ENCODE data around the gene SLC2A11. TPM values are rescaled to one million over a fixed set of nuclear protein-coding genes. Genes with fewer than 3 reads are reported as not detected.
A peak's percentile ranks its signal among the peaks of the same experiment; 100 is the strongest.

Gene SLC2A11
- total RNA-seq, 1 donor from 2014 or later, result 19.6 TPM

DNA sequence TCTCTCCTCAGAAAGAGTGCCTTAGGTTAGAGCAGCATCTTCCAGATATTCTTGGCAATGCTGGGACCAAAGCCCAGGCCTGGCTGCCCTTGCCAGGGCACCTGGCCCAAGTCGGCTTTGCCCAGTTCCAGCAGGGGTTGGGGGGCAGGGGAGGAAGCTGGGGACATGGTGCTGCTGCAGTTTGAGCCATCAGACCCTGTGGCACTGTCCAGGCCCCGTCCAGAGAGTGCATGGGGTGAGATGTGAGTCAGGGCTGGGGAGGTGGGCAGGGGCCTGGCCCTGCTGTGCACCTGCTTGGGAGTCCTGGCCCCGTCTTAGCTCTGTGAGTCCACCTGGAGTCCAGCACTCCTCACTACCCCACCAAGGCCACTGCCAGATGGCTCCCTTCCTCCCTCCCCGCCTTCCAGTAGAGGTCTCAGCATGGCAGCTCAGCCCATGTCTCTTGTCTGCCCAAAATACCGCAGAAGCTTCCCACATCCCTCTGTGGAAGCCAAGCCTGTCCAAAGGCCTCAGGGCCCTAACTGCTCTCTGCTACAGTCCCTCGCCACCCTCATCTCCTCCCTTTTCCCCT is 35.5 kb upstream of the SLC2A11 start:
- Histone ChIP-seq H3K36me3 (ENCODE audit: insufficient read depth, low read length) (peaks cover 29% of the 10 kb centered on the region), H3K9me3 (ENCODE audit: insufficient read depth, low read depth, low read length) (no peaks in the 10 kb centered on the region)

DNA sequence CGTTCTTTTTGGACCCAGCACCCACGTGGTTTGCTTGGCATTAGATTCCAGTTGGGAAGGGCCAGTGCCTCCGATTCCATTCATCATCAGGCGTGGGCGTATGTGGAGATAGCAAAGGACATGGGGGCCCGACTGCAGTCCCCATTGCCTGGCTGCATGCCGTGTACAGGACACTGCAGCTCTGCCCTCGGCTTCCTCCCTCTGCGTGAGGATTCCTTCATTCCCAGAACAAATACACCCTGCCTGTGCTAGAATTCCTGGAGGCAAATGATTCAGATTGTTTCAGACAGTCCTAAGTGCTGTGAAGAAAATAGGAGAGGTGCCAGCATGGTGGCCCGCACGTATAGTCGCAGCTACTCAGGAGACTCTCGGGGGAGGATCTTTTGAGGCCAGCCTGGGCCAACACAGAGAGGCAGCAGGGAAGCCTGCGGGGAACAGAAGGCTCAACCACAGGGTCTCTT is 34.3 kb upstream of the SLC2A11 start:
- Histone ChIP-seq H3K27me3 (ENCODE audit: insufficient read depth, low read length) (no peaks in the 10 kb centered on the region), H4K20me1 (ENCODE audit: insufficient read depth, low read length) (peaks cover 19% of the 10 kb centered on the region), H3K9ac (ENCODE audit: low read length) (peak overlapping the region; percentile 6), H3K4me1 (ENCODE audit: insufficient read depth, low read length) (peaks cover 4% of the 10 kb centered on the region), H3K36me3 (ENCODE audit: insufficient read depth, low read length) (peaks cover 25% of the 10 kb centered on the region), H3K4me3 (ENCODE audit: insufficient read depth, low read depth, low read length) (no peak overlapping the region), H3K27ac (ENCODE audit: low read depth, low read length) (peak overlapping the region; percentile 19), H3K9me3 (ENCODE audit: insufficient read depth, low read depth, low read length) (no peaks in the 10 kb centered on the region), H3K4me2 (ENCODE audit: low read length) (peak overlapping the region; percentile 9), H3K79me2 (ENCODE audit: insufficient read depth, low read length) (peaks cover 3% of the 10 kb centered on the region), H2AFZ (ENCODE audit: low read depth, low read length) (no peak overlapping the region)
- H3K36me3 Mint-ChIP-seq (ENCODE audit: low read depth, unreplicated experiment), result peaks cover 30% of the 10 kb centered on the region
- FAIRE-seq (no peak), DNase-seq (ENCODE audit: low read depth) (peak; percentile 6)
- H3K4me1 Mint-ChIP-seq (ENCODE audit: low read depth, unreplicated experiment), result peaks cover 25% of the 10 kb centered on the region
- no peaks in the 10 kb centered on the region for H3K27me3 Mint-ChIP-seq (ENCODE audit: low read depth, unreplicated experiment)
- H3K9me3 Mint-ChIP-seq (ENCODE audit: unreplicated experiment), result no peaks in the 10 kb centered on the region
- TF ChIP-seq, protein P1, sequence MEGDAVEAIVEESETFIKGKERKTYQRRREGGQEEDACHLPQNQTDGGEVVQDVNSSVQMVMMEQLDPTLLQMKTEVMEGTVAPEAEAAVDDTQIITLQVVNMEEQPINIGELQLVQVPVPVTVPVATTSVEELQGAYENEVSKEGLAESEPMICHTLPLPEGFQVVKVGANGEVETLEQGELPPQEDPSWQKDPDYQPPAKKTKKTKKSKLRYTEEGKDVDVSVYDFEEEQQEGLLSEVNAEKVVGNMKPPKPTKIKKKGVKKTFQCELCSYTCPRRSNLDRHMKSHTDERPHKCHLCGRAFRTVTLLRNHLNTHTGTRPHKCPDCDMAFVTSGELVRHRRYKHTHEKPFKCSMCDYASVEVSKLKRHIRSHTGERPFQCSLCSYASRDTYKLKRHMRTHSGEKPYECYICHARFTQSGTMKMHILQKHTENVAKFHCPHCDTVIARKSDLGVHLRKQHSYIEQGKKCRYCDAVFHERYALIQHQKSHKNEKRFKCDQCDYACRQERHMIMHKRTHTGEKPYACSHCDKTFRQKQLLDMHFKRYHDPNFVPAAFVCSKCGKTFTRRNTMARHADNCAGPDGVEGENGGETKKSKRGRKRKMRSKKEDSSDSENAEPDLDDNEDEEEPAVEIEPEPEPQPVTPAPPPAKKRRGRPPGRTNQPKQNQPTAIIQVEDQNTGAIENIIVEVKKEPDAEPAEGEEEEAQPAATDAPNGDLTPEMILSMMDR (IDR thresholded peaks at IDR 0.05; ENCODE audit: insufficient read depth, low read depth, low read length), result no peak
- TF ChIP-seq EZH2 (IDR thresholded peaks at IDR 0.05; ENCODE audit: insufficient read depth, low read length), result no peak
- H3K4me3 Mint-ChIP-seq (ENCODE audit: unreplicated experiment), result no peak overlapping the region
- H3K27ac Mint-ChIP-seq (ENCODE audit: unreplicated experiment), result peak overlapping the region; percentile 12

More for the DNA sequence above, 35.5 kb upstream of the SLC2A11 start:
- Mint-ChIP-seq H3K4me3 (ENCODE audit: unreplicated experiment) (no peak overlapping the region), H3K27me3 (ENCODE audit: low read depth, unreplicated experiment) (no peaks in the 10 kb centered on the region), H3K36me3 (ENCODE audit: low read depth, unreplicated experiment) (peaks cover 26% of the 10 kb centered on the region), H3K4me1 (ENCODE audit: low read depth, unreplicated experiment) (peaks cover 25% of the 10 kb centered on the region), H3K9me3 (ENCODE audit: unreplicated experiment) (no peaks in the 10 kb centered on the region), H3K27ac (ENCODE audit: unreplicated experiment) (peak overlapping the region; percentile 26)
- peaks cover 4% of the 10 kb centered on the region for H3K4me1 ChIP-seq (ENCODE audit: insufficient read depth, low read length)
- FAIRE-seq, result no peak
- H3K27me3 ChIP-seq (ENCODE audit: insufficient read depth, low read length), result no peaks in the 10 kb centered on the region
- H3K4me3 ChIP-seq (ENCODE audit: insufficient read depth, low read depth, low read length), result no peak overlapping the region
- TF ChIP-seq, protein P1 (IDR thresholded peaks at IDR 0.05; ENCODE audit: insufficient read depth, low read depth, low read length), result no peak
- TF ChIP-seq EZH2 (IDR thresholded peaks at IDR 0.05; ENCODE audit: insufficient read depth, low read length), result no peak
- H2AFZ ChIP-seq (ENCODE audit: low read depth, low read length), result no peak overlapping the region
- H3K4me2 ChIP-seq (ENCODE audit: low read length), result no peak overlapping the region
- DNase-seq (ENCODE audit: low read depth), result no peak
- no peak overlapping the region for H3K9ac ChIP-seq (ENCODE audit: low read length)
- H4K20me1 ChIP-seq (ENCODE audit: insufficient read depth, low read length), result peaks cover 19% of the 10 kb centered on the region
- H3K79me2 ChIP-seq (ENCODE audit: insufficient read depth, low read length), result peaks cover 3% of the 10 kb centered on the region
- H3K27ac ChIP-seq (ENCODE audit: low read depth, low read length), result no peak overlapping the region

Data from astrocyte (in vitro differentiated cells and primary cell).